GM08714 (cell line): Measurements from ENCODE around the gene HK1.

ENCODE experiments used
- H3K4me3 ChIP-seq: fragments of 200-500 bp; sonication (Bioruptor generic); 2 replicates; pipeline ENCODE4 v1.5.1; 2014; ENCODE audit warnings: mild to moderate bottlenecking, low read length, inconsistent platforms
- ZNF274 ChIP-seq: IDR thresholded peaks from 2 replicates; pipeline ENCODE4 v1.6.1; 2012; ENCODE audit warnings: mild to moderate bottlenecking, low read depth, low read length

HK1 gene

DNA sequence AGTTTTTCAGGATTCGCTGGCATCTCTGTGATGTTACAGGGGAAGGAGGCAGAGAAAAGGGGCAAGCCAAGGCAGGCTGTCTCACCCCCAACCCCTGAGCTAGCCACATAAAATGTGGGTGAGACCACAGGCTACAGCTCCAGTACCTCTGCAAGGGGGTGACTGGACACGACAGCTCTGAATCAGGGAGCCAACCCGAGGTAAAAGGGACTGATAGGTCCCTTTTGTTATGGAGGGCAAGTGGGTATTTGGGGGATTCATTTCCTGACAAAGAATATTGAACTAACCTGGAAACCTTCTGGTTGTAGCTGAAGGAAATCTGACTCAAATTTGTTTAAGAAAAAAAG is 71.2 kb downstream of the HK1 start:
- TF ChIP-seq ZNF274: no peak
- H3K4me3 ChIP-seq: no peak overlapping the region

DNA sequence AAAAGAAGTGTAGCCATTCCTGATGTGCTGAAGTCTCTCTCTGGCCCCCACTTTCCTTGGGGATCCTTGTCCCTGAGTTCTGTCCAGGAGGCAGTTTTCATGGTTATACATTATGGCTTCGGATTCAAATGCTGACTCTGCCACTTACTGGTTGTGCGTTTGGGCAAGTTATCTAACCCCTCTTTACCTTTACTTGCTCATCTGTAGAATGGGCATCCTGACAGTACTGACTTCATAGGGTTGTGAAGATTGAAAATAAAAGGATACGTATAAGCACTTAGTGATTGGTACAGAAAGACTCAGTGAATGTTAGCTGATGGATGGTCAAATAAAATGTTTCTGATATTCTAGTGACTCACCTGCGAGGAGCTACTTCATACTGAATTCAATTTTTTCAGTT is 73.3 kb downstream of the HK1 start:
- no peak for TF ChIP-seq ZNF274
- H3K4me3 ChIP-seq: no peak overlapping the region

DNA sequence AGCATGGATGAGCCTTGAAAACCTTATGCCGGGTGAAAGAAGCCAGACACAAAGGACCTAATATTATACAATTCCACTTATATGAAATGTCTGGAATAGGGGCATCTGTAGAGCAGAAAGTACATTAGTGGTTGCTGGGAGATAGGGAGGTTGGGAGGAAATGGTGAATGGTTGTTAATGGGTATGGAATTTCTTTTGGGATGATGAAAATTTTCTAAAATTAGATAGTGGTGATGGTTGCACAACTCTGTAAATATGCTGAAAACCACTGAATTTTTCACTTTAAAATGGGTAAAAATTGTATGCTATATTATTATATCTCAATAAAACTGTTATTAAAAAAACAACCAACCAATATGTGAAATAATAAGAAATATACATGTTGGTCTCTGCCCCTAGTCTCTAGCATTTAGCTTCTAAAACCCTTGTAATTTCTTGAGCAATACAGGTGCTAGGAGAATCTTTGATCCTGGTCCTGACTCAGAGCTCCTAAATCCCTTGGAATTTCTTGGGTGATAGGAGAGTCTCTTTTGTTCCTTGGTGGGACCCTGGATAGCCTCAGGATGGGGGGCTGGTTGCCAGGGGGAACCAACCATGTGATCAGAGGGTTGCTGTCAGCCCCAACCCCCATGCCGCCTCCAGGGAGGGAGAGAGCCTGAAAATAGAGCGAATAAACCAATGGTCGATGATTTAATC is 74.4 kb downstream of the HK1 start:
- H3K4me3 ChIP-seq: no peak overlapping the region
- no peak for TF ChIP-seq ZNF274

DNA sequence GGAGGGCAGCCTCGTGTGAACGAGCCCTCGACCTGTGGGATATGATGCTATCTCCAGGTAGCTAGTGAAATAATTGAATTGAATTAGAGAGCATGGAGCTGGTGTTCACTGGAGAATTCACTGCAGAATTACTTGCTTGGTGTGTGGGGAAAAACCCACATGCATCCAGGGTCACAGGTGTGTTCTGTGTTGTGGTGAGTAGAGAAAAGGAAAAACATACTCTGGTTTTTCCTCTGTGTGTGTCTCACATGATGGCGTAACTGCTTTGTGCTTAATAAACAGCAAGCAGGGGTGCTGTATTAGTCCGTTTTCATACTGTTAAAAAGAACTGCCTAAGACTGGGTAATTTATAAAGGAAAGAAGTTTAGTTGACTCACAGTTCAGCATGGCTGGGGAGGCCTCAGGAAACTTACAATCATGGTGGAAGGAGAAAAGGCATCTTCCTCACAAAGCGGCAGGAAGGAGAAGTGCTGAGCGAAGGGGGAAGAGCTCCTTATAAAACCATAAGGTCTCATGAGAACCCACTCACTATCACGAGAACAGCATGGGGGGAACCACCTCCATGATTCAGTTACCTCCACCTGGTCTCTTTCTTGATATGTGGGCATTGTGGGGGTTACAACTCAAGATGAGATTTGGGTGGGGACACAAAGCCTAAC is 75.8 kb downstream of the HK1 start:
- no peak for TF ChIP-seq ZNF274
- H3K4me3 ChIP-seq: no peak overlapping the region

DNA sequence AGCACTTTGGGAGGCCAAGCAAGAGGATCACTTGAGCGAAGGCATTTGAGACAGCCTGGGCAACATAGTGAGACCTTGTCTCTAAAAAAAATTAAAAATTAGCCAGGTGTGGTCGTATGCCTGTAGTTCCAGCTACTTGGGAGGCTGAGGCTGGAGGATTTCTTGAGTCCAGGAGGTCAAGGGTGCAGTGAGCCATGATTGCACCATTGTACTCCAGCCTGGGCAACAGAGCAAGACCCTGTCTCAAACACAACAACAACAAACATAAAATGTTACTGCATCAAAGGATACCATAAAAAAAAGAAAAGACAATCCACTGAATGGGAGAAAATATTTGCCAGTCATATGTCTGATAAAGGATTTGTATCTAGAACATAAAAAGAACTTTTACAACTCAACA is 77.9 kb downstream of the HK1 start:
- TF ChIP-seq ZNF274: no peak
- no peak overlapping the region for H3K4me3 ChIP-seq

DNA sequence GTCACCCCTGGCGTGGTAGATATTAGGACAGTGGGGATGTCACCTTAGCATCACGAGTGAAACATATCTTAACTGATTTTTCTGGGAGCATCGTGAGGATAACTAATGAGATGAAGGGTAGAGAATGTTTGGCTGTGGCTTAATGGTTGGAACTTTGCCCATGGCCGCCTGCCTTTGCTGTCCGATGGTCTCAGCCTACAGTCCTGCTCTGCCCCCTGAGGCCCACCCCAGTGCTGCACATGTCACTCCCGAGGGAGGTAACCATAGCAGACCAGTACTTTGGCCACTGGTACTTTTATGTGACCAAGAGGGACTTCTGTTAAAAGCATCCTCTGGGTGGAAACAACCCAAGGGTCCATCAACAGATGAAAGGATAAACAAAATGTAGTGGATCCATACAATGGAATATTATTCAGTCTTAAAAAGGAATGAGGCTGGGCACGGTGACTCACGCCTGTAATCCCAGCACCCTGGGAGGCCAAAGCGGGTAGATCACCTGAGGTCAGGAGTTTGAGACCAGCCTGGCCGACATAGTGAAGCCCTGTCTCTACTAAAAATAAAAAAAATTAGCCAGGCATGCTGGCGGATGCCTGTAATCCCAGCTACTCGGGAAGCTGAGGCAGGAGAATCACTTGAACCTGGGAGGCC is 80.0 kb downstream of the HK1 start:
- no peak overlapping the region for H3K4me3 ChIP-seq
- no peak for TF ChIP-seq ZNF274

DNA sequence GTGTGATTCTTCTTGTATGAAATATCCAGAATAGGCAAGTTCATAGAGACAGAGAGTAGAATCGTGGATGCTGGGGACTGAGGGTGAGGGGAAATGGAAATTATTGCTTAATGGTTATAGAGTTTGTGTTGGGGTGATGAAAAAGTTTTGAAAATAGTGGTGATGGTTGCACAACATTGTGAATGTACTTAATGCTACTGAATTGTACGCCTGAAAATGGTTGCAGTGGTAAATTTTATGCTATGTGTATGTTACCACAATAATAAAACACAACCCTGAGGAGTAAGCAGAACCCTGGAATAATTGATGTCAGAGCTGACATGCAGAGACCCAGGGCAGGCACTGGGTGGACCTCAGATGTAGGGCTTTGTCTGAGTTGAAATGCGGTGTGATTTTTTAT is 80.9 kb downstream of the HK1 start:
- no peak overlapping the region for H3K4me3 ChIP-seq
- TF ChIP-seq ZNF274: no peak

DNA sequence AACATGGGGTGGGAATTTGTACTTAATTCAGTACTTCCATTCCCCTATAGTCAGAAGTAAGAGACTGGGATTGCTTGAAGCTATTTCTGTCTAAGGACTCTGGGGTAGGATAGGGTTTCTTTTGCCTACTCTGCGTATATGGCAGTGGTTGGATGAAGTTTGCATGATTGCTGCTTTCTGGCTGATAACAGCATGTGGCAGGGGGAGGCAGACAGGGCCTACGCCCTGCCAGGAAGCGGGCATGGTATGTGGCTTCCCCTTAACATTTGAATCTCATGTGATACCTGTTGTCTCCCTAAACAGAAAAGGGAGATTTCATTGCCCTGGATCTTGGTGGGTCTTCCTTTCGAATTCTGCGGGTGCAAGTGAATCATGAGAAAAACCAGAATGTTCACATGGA is 81.3 kb downstream of the HK1 start:
- TF ChIP-seq ZNF274: no peak
- H3K4me3 ChIP-seq: no peak overlapping the region

DNA sequence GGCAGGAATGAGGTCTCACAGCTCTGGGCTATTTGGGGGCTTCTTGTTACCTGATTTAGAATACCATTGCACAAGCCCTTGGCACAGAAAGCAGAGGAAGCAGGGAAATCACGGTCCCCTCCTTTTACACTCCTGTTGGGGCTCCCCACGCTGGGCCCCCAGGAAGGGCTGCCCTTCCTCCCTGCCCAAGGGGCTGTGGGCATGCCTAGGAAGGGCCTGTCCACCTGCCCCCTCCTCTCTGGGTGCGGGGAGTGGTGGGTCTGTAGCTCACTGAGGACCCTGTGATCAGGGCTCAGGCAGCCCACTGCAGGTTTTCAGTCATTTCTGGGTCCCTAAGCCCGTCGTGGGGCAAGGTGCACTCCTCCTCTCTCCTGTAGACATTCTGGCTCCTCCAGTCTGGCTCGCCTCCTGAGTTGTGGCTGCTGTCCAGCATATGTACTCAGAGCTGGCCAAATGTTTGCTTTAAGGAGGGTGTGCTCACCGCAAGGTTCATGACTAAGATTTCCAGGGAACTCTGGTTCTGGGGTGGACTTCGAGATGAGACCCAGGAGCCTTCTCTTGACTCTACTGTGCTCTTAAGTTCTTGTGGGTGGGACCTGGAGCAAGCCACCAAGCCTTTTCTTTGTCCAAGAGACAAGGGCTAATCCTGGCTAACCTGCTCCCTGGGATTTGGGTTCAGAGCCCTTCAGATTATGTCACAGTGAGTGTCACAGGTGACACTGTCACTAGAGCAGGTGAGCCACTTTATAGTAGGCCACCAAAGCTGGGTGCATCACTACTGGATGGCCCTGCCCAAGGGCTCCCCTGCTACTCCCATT is 82.4 kb downstream of the HK1 start:
- TF ChIP-seq ZNF274: no peak

DNA sequence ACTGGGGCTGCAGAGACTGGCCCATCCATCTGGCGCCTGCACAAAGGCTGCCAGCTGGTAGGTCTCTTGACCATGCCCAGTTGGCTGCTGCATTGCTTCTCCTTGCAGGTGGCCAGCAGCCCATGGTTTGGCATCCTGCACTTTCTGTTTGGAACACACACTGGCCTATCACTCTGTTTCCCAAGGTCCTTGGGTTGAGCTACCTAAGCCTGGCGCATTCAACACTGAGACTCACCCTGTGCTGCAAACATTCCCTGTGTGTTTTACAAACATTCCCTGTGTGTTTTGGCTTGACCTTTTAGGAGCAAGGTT is 83.0 kb downstream of the HK1 start:
- H3K4me3 ChIP-seq: no peak overlapping the region
- TF ChIP-seq ZNF274: no peak

More for the DNA sequence above, 82.4 kb downstream of the HK1 start:
- H3K4me3 ChIP-seq: no peak overlapping the region

DNA sequence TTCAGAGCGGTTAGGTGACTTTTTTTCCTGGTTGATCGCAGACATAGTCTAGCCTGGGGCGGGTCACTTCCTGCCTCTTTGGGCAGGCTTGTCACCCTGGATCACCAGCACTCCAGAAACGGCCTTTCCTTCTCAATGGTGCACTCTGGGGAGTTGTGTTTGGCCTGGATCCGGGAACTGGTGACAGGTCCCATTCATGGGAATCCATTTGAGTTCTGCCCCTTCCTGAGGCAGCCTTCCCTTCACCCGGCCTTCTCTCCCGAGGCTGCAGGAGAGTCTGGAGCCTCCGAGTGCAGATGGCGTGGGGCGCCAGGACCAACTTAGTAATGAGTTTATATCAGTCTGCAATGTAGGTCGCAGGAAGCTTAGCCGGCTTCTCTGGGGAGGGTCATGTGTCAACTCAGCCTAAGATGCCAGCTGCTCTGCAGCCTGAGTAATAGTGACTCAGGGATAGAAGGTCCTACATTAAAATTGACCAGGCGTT is 84.2 kb downstream of the HK1 start:
- no peak overlapping the region for H3K4me3 ChIP-seq
- no peak for TF ChIP-seq ZNF274

DNA sequence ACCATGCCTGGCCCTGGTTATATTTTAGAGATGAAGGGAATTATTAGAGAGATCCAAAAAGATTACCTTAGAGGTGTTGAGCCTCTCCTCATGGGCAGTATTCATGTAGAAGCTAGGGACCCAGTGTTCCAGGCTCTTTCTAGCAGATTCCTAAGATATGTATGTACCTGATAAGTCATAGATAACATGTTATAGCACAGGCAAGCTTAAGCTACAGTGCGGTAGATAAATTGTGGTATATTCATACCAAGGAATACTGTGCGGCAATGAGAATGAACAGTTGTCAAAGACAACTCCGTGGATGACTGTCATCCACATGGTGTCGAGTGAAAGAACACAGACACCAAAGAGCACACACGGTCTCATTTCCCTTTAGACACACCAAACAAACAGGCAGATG is 85.4 kb downstream of the HK1 start:
- no peak overlapping the region for H3K4me3 ChIP-seq
- no peak for TF ChIP-seq ZNF274

DNA sequence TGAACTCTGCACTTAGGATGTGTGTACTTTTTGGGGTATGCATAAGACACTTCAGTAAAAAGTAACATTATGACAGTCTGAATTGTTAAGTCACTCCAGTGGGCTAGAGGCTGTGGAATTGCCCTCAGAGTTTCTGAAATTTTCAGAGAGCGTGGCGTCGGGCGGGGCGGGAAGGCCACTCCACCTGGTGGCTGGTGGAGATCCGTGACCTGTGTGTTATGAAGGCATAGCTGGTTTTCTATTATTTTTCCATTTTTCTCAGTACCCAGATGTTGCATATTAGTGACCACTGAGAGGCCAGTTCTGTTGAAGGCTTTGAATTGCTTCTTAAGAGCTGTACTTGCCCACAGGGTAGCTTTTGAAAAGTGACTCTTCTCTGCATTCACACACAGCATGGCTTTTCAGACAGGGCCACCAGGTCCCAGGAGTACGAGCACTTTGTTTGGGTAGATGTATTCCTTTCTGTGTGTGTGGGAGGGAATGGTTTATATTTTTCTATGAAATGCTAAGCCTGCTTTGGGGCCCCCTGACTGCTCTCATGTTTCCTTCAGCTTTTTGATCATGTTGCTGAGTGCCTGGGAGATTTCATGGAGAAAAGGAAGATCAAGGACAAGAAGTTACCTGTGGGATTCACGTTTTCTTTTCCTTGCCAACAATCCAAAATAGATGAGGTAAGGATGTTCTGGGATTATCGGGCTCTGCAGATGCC is 86.1 kb downstream of the HK1 start:
- no peak for TF ChIP-seq ZNF274
- H3K4me3 ChIP-seq: no peak overlapping the region

DNA sequence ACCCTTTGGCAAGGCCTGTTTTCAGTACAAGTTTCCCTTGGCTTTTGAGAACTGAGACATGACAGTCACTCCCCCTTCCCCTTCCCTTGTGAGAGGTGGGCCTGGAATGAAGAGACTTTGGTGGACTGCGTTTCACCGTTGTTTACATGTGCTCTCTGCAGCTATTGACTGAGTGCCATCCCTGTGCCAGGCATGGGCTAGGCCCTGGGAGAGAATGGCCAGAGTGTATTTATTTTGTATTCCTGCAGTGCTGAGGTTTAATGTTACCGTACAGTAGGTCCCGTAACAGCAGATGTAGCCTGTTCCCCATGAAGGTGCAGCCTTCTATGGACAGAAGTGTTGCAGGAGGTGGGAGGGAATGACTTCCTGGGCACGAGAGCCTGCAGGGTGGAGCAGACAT is 88.4 kb downstream of the HK1 start:
- no peak overlapping the region for H3K4me3 ChIP-seq
- no peak for TF ChIP-seq ZNF274
